Stimulated activated CD4-positive, alpha-beta T cell treated with anti-CD3 and anti-CD28 coated beads, Interleukin-4, amount 100 ng/mL, for 24 hours (primary cell): ENCODE data around the gene BLM.

Experiments
- DNase-seq: peaks from one replicate; pipeline ENCODE4 v3.0.0-alpha.2; 2020

BLM gene

DNA sequence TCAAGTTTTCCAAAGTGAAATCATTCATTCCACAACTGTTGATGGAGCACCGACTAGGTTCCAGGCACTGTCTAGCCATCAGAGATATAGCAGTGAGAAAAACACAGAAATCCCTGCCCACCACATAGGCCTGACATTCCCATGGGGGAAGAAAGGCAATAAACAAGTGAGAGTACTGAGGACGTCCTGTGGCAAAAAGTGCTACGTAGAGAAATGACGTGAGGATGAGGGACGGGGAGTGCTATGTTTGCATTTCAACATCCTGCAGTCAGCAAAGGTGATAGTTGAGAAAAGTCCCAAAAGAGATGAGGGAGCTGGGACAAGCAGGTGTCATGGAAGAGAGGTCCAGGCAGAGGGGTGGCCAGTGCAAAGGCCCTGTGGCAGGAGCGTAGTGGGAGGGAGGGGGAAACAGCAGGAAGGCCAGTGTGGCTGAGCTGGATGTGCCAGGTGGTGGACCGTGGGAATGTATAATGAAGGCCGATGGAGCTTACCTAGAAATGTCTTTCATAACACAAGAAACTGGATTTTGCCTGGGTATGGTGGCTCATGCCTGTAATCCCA lies 140.8 kb downstream of the BLM start:
- DNase-seq, result no peak

DNA sequence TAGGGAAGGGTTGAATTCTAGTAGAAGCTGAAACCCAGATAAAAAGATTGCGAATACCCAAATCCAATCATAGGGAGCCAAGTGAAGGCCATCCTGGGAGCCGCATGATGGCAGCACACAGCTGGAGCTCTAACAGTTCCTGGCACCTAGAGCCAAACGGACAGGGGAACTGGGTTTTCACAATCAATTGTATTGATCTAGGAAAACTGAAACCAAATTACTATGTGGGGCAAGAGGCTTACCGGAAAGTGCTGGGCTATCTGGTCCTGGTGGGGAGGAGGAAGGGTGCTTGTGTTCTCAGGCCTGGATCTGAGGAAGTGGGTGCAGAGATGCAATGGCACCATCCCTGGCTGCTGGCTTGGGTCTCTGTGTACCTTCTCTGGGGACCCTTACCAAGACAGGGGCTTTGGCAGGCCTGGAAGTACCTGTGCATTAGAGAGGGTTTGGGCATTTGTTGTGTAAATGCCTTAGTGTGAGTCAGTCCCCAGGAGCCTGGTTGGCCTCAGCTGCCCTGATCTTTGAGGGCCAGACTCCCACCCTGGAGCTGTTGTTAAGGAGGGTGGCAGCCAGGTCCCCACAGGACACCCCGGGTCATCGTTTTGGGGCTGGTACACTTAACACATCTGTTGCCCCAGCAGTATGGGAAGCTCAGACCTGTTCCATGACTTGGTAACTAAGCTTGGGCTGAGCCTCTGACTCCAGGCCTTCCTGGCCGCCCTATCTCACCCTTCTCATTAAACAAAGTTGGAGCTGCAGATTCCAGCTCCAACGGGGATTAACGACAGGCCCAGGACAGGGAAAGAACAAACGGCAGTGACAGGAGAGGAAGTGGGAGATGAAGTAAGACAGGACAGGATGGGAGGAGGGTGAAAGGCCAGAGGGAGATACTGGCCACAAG lies 142.3 kb downstream of the BLM start:
- no peak for DNase-seq

DNA sequence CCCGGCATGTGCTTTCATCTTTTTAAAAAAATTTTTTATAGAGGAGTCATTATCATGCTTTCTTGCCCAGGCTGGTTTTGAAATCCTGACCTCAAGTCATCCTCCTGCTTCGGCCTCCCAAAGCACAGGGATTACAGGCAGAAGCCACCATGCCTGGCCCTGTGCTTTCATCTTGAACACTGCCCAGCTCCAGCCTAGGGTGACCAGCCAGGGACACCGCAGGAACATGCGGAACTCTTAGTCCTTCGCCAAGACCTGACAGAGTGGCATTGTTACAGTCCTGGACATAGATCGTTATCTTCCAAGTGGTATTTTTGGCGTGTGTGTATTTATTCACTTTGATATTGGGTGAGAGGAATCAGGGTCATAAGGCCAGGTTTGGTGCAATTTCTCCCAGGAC lies 143.3 kb downstream of the BLM start:
- no peak for DNase-seq

DNA sequence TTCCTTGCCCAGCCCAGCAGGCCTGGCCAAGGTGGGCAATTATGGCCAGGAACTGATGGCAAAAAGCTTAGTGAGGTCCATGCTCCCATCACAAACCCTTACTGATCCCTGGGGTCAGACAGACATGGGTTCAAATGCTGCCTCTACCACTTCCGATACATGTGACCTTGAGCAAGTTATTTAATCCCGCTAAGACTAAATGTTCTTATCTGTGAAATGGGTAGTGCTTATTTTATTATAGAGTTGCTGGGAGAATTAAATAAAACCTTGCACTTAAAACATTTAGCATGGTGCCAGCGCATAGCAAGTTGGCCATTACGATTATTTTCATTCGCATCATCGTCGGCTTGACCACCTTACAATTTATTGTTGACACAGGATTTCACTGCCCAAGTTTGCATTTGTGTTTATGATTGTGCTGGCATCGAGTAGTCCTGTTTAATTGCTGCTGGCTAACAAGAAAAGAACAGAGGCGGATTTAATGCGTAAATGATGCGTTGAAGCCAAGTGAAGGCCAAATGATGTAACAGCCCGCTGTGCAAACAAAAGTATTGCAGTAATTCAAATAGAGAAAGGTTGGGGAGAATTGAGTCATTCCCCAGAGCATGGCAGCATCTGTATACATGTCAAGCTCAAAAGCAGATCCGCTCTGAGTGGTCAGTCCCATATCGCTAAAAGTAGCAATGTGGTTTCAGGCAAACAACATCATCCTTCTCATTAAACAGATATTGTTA lies 144.0 kb downstream of the BLM start:
- DNase-seq, result no peak

DNA sequence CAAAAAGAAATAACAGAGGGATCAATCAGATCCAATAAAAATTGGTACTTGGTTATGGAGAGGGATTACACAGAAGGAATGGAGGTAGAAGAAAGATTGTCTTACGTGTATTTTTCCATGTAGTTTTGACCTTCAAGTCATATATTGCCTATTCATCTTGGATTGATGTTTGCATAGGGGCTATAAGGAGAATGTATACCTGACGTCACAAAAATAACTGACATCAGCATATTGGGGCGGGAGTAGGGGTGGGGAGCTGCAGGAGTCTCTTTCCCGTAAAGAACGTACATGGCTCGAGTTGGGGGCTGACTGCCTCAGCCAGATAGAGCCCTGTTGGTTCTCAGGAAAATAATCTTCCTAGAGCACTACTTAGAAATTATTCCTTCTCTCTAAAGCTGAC lies 145.3 kb downstream of the BLM start:
- DNase-seq, result no peak

- DNase-seq, result no peak
Observed at GRCh38 chr15:90862964-90863778, 146.0 kb downstream of the BLM start.

DNA sequence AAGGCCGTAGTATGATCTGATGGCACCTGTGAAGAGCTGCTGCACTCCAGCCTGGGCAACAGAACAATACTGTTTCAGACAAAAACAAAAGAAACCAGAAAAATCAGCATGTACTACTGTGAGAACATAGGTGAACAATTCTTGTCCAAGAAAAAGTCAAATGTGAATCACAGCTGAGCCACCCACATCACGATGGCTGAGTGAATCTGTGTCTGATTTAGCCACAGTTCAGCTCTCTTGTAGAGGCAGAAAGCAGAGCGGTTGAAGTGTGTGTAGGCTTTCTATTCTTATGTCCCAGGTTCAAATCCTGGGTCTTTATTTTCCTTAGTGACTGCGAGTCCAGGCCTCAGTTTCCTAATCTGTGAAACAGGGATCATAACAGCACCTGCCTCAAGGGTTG lies 146.8 kb downstream of the BLM start:
- no peak for DNase-seq

GRCh38 chr15:90864507-90864906 lies 147.4 kb downstream of the BLM start:
- no peak for DNase-seq

DNA sequence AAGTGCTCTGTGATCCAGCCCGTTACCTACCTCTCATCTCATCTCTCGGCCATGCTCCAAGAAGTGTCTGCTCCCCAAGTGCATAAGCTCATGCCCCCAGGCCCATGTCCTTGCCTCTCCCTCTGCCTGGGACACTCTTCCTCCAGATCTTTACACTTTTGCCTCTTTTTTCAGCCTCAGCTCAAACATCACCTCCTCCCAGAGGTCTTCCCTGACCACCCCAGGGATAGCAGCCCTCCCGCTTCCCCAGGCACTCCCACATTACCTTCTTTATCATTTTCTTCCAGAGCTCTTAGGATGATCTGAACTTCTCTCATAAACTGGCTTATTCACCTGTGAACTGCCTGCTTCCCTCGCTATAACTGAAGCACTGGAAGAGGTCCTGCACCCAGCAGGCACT lies 148.6 kb downstream of the BLM start:
- no peak for DNase-seq
